Prostate gland (tissue), 2 donors: ENCODE results near the gene SHCBP1L.

ENCODE experiments used
- CTCF ChIP-seq, 4 experiments: fragments of 200-600 bp in 2 of 4; fragments of 450-650 bp in 2 of 4; sonication (generic) in 2 of 4; IDR thresholded peaks; 1 replicate in 3 of 4; 2 replicates in 1 of 4; pipeline ENCODE4 v1.5.1; 2016 to 2019; ENCODE audit warnings: antibody characterized with exemption in 4 of 4, mild to moderate bottlenecking in 2 of 4, moderate library complexity in 2 of 4
- POLR2A ChIP-seq: fragments of 450-650 bp; IDR thresholded peaks from one replicate; pipeline ENCODE4 v1.6.1; 2016; ENCODE audit warnings: antibody characterized with exemption, mild to moderate bottlenecking

GRCh38 chr1:182968151-182968741 lies 15.3 kb upstream of the SHCBP1L start:
- TF ChIP-seq POLR2A, result no peak
- TF ChIP-seq CTCF (IDR thresholded peaks at IDR 0.05), result no peak
